B cell (primary cell): Measurements from ENCODE around the gene TEX19.

ENCODE experiments used
- EZH2 ChIP-seq: IDR thresholded peaks from 2 replicates; pipeline ENCODE4 v1.6.1; 2012; ENCODE audit warnings: borderline replicate concordance, low read depth, mild to moderate bottlenecking, moderate library complexity, low read length; ENCODE audit not compliant: insufficient read depth, poor library complexity, severe bottlenecking
- TF ChIP-seq, protein P1 (sequence below): fragments of 200-600 bp; IDR thresholded peaks from one replicate; pipeline ENCODE4 v1.8.0; 2022; ENCODE audit warnings: antibody characterized with exemption, mild to moderate bottlenecking

DNA sequence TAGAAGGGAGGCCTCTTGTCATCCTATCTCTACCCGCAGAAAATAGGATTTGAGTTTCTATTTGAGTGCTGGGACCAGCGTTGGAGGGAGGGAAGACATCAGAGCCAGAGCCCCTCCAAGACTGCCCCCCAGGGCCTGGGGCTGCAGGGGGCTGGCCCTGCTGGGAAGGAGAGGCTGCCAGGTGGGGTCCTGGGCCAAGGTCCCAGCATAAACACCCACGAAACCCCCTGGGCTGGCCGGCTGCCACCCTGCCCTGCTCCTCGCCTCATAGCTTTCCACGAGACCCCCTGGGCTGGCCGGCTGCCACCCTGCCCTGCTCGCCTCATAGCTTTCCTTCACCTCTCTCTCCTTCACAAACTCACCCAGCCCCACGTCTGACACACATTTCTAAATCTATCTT is 10.6 kb upstream of the TEX19 start:
- TF ChIP-seq, protein P1, sequence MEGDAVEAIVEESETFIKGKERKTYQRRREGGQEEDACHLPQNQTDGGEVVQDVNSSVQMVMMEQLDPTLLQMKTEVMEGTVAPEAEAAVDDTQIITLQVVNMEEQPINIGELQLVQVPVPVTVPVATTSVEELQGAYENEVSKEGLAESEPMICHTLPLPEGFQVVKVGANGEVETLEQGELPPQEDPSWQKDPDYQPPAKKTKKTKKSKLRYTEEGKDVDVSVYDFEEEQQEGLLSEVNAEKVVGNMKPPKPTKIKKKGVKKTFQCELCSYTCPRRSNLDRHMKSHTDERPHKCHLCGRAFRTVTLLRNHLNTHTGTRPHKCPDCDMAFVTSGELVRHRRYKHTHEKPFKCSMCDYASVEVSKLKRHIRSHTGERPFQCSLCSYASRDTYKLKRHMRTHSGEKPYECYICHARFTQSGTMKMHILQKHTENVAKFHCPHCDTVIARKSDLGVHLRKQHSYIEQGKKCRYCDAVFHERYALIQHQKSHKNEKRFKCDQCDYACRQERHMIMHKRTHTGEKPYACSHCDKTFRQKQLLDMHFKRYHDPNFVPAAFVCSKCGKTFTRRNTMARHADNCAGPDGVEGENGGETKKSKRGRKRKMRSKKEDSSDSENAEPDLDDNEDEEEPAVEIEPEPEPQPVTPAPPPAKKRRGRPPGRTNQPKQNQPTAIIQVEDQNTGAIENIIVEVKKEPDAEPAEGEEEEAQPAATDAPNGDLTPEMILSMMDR: no peak
- TF ChIP-seq EZH2: no peak
